Kidney epithelial cell (primary cell): ENCODE results near the gene ZNF23. TPM values are rescaled to one million over a fixed set of nuclear protein-coding genes. Genes with fewer than 3 reads are reported as not detected.

Experiments
- DNase-seq: peaks from one replicate; pipeline ENCODE4 v3.0.0-alpha.2; 2010; ENCODE audit warnings: low read depth
- H3K27me3 ChIP-seq: 2 replicates; pipeline ENCODE4 v1.6.0; 2011; ENCODE audit warnings: low read length; ENCODE audit not compliant: control insufficient read depth, insufficient read depth
- H3K36me3 ChIP-seq: 2 replicates; pipeline ENCODE4 v1.5.1; 2011; ENCODE audit warnings: low read length; ENCODE audit not compliant: control insufficient read depth, insufficient read depth
- H3K4me3 ChIP-seq: 2 replicates; pipeline ENCODE4 v1.5.1; 2011; ENCODE audit warnings: low read depth, mild to moderate bottlenecking, control low read depth, low read length
- total RNA-seq: library from RNA; depleted of rRNA; stranded (reverse); fragments of >200 nt; gene quantifications from 2 replicates; pipeline ENCODE4 v1.2.3, GENCODE V29; 2015
- TF ChIP-seq, protein P1 (sequence below): IDR thresholded peaks from 2 replicates; pipeline ENCODE4 v1.5.1; 2011; ENCODE audit warnings: mild to moderate bottlenecking, moderate library complexity, low read length, control low read depth, inconsistent platforms; ENCODE audit not compliant: insufficient read depth, poor library complexity, severe bottlenecking

Gene ZNF23
- total RNA-seq, 1 donor from 2014 or later: 8.0 TPM

GRCh38 chr16:71413341-71413740, 48.7 kb downstream of the ZNF23 start:
- DNase-seq: no peak
- Histone ChIP-seq H3K27me3 (peaks cover 3% of the 10 kb centered on the region), H3K36me3 (no peaks in the 10 kb centered on the region), H3K4me3 (no peak overlapping the region)
- TF ChIP-seq, protein P1, sequence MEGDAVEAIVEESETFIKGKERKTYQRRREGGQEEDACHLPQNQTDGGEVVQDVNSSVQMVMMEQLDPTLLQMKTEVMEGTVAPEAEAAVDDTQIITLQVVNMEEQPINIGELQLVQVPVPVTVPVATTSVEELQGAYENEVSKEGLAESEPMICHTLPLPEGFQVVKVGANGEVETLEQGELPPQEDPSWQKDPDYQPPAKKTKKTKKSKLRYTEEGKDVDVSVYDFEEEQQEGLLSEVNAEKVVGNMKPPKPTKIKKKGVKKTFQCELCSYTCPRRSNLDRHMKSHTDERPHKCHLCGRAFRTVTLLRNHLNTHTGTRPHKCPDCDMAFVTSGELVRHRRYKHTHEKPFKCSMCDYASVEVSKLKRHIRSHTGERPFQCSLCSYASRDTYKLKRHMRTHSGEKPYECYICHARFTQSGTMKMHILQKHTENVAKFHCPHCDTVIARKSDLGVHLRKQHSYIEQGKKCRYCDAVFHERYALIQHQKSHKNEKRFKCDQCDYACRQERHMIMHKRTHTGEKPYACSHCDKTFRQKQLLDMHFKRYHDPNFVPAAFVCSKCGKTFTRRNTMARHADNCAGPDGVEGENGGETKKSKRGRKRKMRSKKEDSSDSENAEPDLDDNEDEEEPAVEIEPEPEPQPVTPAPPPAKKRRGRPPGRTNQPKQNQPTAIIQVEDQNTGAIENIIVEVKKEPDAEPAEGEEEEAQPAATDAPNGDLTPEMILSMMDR: no peak

GRCh38 chr16:71412270-71413160, 49.5 kb downstream of the ZNF23 start:
- DNase-seq: no peak
- no peak overlapping the region for H3K4me3 ChIP-seq
- no peaks in the 10 kb centered on the region for H3K36me3 ChIP-seq
- TF ChIP-seq, protein P1: peak; percentile 71
- H3K27me3 ChIP-seq: peaks cover 3% of the 10 kb centered on the region

DNA sequence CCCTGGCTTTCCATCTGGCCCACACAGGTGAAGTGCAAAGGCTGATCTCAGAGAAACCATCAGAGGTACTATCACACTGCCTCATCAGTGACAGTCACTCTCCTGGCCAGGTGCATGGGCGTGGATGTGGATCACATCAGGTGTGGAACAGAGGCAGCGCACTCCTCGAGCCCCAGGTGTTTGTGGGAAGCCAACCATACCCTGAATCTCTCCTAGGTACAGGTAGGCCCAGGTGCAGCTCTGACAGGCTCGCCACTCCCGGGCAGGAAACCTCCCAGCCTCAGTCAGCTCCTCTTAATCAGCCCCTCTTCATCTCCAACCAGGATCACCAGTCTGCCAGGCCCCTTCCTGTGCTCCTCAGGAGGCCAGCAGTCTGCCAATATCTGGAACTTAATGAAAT, 51.9 kb downstream of the ZNF23 start:
- H3K4me3 ChIP-seq: no peak overlapping the region
- TF ChIP-seq, protein P1: no peak

GRCh38 chr16:71409011-71409775, 52.9 kb downstream of the ZNF23 start:
- no peak for DNase-seq
- Histone ChIP-seq H3K36me3 (no peaks in the 10 kb centered on the region), H3K4me3 (no peak overlapping the region), H3K27me3 (peaks cover 3% of the 10 kb centered on the region)
- TF ChIP-seq, protein P1: no peak

More for the DNA sequence above, 51.9 kb downstream of the ZNF23 start:
- Histone ChIP-seq H3K27me3 (peaks cover 3% of the 10 kb centered on the region), H3K36me3 (no peaks in the 10 kb centered on the region)
- DNase-seq: no peak

DNA sequence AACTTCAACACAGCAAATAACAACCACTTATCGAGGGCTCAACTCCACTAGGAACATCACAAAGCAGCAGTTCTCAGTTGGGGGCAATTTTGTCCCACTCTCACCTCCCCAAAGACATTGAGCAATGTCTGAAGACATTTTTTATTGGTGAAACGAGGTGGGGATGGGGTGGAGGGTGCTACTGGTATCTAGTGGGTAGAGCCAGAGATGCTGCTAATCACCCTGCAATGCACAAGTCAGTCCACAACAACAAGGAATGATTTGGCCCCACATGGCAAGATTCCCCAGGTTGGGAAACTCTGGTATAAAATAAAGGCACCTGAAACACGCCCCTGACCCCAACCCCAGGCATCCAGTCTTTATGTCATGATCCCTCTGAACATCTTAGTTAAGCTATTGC, 53.5 kb downstream of the ZNF23 start:
- Histone ChIP-seq H3K36me3 (no peaks in the 10 kb centered on the region), H3K27me3 (peaks cover 3% of the 10 kb centered on the region), H3K4me3 (no peak overlapping the region)
- TF ChIP-seq, protein P1: no peak
- no peak for DNase-seq
